Stimulated activated CD4-positive, alpha-beta T cell treated with anti-CD3 and anti-CD28 coated beads, Interleukin-4, amount 100 ng/mL, for 48 hours (primary cell): ENCODE results near the gene ELL.
"Not testable (repeated sequence)": the region's sequence is repeated elsewhere in the genome, so short reads cannot be mapped to it uniquely, and the experiment has no call there.

ENCODE experiments used
- DNase-seq, 2 donors: peaks; one replicate each; pipeline ENCODE4 v3.0.0-alpha.2; 2020; ENCODE audit warnings: low read depth in 2 of 2

The ELL gene

GRCh38 chr19:18531485-18531884, 9.6 kb upstream of the ELL start:
- no peak for DNase-seq

GRCh38 chr19:18529782-18530181, 7.9 kb upstream of the ELL start:
- no peak for DNase-seq

GRCh38 chr19:18526316-18526715, 4.4 kb upstream of the ELL start:
- no peak for DNase-seq

- DNase-seq = no peak
These were observed 2.0 kb upstream of the ELL start for GRCh38 chr19:18523841-18524240.

- not testable (repeated sequence) for DNase-seq
These were observed 1.1 kb upstream of the ELL start for GRCh38 chr19:18522862-18523440.

- DNase-seq = peak; percentile 100
These were observed 423 bp upstream of the ELL start for GRCh38 chr19:18522124-18522861.

- no peak for DNase-seq
These were observed 800 bp downstream of the ELL start for GRCh38 chr19:18520848-18521691.

- peak in 1 of 2 donors; percentile 55 for DNase-seq
These were observed 1.7 kb downstream of the ELL start for GRCh38 chr19:18519962-18520847.

- DNase-seq = no peak
These were observed 3.2 kb downstream of the ELL start for GRCh38 chr19:18518639-18519038.

- DNase-seq = no peak
These were observed 4.3 kb downstream of the ELL start for GRCh38 chr19:18517606-18518005.

- no peak for DNase-seq
These were observed 5.9 kb downstream of the ELL start for GRCh38 chr19:18515959-18516358.

GRCh38 chr19:18514800-18515682, 6.8 kb downstream of the ELL start:
- no peak for DNase-seq

GRCh38 chr19:18513868-18514267, 8.0 kb downstream of the ELL start:
- DNase-seq = no peak

- no peak for DNase-seq
These were observed 11.7 kb downstream of the ELL start for GRCh38 chr19:18510216-18510615.

- no peak for DNase-seq
These were observed 13.3 kb downstream of the ELL start for GRCh38 chr19:18508585-18508984.

GRCh38 chr19:18507727-18508440, 14.0 kb downstream of the ELL start:
- no peak for DNase-seq

- no peak for DNase-seq
These were observed 14.7 kb downstream of the ELL start for GRCh38 chr19:18507021-18507726.

GRCh38 chr19:18506101-18506930, 15.6 kb downstream of the ELL start:
- no peak for DNase-seq
